Activated naive CD4-positive, alpha-beta T cell treated with Interleukin-2 at 50 U/mL for 16 hours (primary cell): ENCODE results near the gene MOCOS.

Source experiments
- DNase-seq: peaks from one replicate; pipeline ENCODE4 v3.0.0-alpha.2; 2020

Gene MOCOS

GRCh38 chr18:36181441-36181840 lies 5.9 kb upstream of the MOCOS start:
- no peak for DNase-seq

GRCh38 chr18:36181898-36182506 lies 5.3 kb upstream of the MOCOS start:
- no peak for DNase-seq

GRCh38 chr18:36183033-36183432 lies 4.3 kb upstream of the MOCOS start:
- DNase-seq: no peak

- DNase-seq: no peak
Measured at GRCh38 chr18:36183987-36184386, 3.3 kb upstream of the MOCOS start.

GRCh38 chr18:36185157-36185556 lies 2.1 kb upstream of the MOCOS start:
- no peak for DNase-seq

- DNase-seq: no peak
Measured at GRCh38 chr18:36185901-36186460, 1.3 kb upstream of the MOCOS start.

- no peak for DNase-seq
Measured at GRCh38 chr18:36186461-36187192, 670 bp upstream of the MOCOS start.

GRCh38 chr18:36187826-36188721 lies 777 bp downstream of the MOCOS start:
- DNase-seq: no peak

- DNase-seq: no peak
Measured at GRCh38 chr18:36188916-36189315, 1.6 kb downstream of the MOCOS start.

- DNase-seq: no peak
Measured at GRCh38 chr18:36189486-36189885, 2.2 kb downstream of the MOCOS start.

GRCh38 chr18:36191286-36191685 lies 4.0 kb downstream of the MOCOS start:
- no peak for DNase-seq

GRCh38 chr18:36191711-36192110 lies 4.4 kb downstream of the MOCOS start:
- DNase-seq: no peak

- no peak for DNase-seq
Measured at GRCh38 chr18:36194600-36195315, 7.5 kb downstream of the MOCOS start.

GRCh38 chr18:36195427-36196122 lies 8.3 kb downstream of the MOCOS start:
- DNase-seq: no peak

- DNase-seq: no peak
Measured at GRCh38 chr18:36196238-36196995, 9.1 kb downstream of the MOCOS start.

GRCh38 chr18:36197511-36198166 lies 10.3 kb downstream of the MOCOS start:
- DNase-seq: no peak

- no peak for DNase-seq
Measured at GRCh38 chr18:36199691-36200295, 12.5 kb downstream of the MOCOS start.

- DNase-seq: no peak
Measured at GRCh38 chr18:36200354-36200771, 13.1 kb downstream of the MOCOS start.

- DNase-seq: no peak
Measured at GRCh38 chr18:36201765-36202164, 14.5 kb downstream of the MOCOS start.

- no peak for DNase-seq
Measured at GRCh38 chr18:36203360-36203895, 16.1 kb downstream of the MOCOS start.
